Type B pancreatic cell (in vitro differentiated cells): ENCODE results near the gene DUSP22. TPM values are rescaled to one million over a fixed set of nuclear protein-coding genes. Genes with fewer than 3 reads are reported as not detected.
"Not testable (repeated sequence)": the region's sequence is repeated elsewhere in the genome, so short reads cannot be mapped to it uniquely, and the experiment has no call there.

Source experiments
- DNase-seq: peaks from one replicate; pipeline ENCODE4 v3.0.0; 2021; ENCODE audit warnings: mixed read lengths; ENCODE audit not compliant: unreplicated experiment; ENCODE audit errors: extremely low spot score
- H3K27ac Mint-ChIP-seq: 2 replicates; pipeline ENCODE4 v1.8.0; 2021; ENCODE audit warnings: mild to moderate bottlenecking, mixed read lengths
- H3K27me3 Mint-ChIP-seq: 2 replicates; pipeline ENCODE4 v1.8.0; 2021; ENCODE audit warnings: mixed read lengths
- H3K36me3 Mint-ChIP-seq: 2 replicates; pipeline ENCODE4 v1.8.0; 2021; ENCODE audit warnings: mixed read lengths
- H3K4me1 Mint-ChIP-seq: one replicate; pipeline ENCODE4 v1.8.0; 2021; ENCODE audit warnings: mixed read lengths; ENCODE audit not compliant: unreplicated experiment
- H3K4me3 Mint-ChIP-seq: 2 replicates; pipeline ENCODE4 v1.8.0; 2021; ENCODE audit warnings: mild to moderate bottlenecking, mixed read lengths
- H3K9me3 Mint-ChIP-seq: 2 replicates; pipeline ENCODE4 v1.8.0; 2021; ENCODE audit warnings: mixed read lengths
- total RNA-seq: library from RNA; stranded (reverse); gene quantifications from 2 replicates; pipeline ENCODE4 v1.2.1, GENCODE V29; 2021; ENCODE audit warnings: low replicate concordance
- TF ChIP-seq, protein P1 (sequence below): fragments of 200-600 bp; sonication (generic); conservative IDR thresholded peaks from 2 replicates; pipeline ENCODE4 v1.5.0; 2021; ENCODE audit warnings: antibody characterized with exemption, mild to moderate bottlenecking

Gene DUSP22
- total RNA-seq, 1 donor from 2014 or later, result 25.0 TPM

- H3K27me3 Mint-ChIP-seq, result peaks cover 33% of the 10 kb centered on the region
- H3K27ac Mint-ChIP-seq, result no peak overlapping the region
- TF ChIP-seq, protein P1, sequence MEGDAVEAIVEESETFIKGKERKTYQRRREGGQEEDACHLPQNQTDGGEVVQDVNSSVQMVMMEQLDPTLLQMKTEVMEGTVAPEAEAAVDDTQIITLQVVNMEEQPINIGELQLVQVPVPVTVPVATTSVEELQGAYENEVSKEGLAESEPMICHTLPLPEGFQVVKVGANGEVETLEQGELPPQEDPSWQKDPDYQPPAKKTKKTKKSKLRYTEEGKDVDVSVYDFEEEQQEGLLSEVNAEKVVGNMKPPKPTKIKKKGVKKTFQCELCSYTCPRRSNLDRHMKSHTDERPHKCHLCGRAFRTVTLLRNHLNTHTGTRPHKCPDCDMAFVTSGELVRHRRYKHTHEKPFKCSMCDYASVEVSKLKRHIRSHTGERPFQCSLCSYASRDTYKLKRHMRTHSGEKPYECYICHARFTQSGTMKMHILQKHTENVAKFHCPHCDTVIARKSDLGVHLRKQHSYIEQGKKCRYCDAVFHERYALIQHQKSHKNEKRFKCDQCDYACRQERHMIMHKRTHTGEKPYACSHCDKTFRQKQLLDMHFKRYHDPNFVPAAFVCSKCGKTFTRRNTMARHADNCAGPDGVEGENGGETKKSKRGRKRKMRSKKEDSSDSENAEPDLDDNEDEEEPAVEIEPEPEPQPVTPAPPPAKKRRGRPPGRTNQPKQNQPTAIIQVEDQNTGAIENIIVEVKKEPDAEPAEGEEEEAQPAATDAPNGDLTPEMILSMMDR, result no peak
- no peak for DNase-seq
- no peaks in the 10 kb centered on the region for H3K4me1 Mint-ChIP-seq
- no peaks in the 10 kb centered on the region for H3K36me3 Mint-ChIP-seq
- H3K9me3 Mint-ChIP-seq, result peaks cover 4% of the 10 kb centered on the region
- no peak overlapping the region for H3K4me3 Mint-ChIP-seq
Observed at GRCh38 chr6:370555-370954, 78.3 kb downstream of the DUSP22 start.

DNA sequence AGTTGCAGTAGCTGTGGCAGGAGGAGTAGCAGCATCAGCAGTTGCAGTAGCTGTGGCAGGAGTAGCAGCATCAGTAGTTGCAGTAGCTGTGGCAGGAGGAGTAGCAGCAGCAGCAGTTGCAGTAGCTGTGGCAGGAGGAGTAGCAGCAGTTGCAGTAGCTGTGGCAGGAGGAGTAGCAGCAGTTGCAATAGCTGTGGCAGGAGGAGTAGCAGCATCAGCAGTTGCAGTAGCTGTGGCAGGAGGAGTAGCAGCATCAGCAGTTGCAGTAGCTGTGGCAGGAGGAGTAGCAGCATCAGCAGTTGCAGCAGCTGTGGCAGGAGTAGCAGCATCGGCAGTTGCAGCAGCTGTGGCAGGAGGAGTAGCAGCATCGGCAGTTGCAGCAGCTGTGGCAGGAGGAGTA is 79.6 kb downstream of the DUSP22 start:
- not testable (repeated sequence) for H3K9me3 Mint-ChIP-seq, DNase-seq, H3K36me3 Mint-ChIP-seq, H3K27ac Mint-ChIP-seq, H3K4me1 Mint-ChIP-seq, H3K4me3 Mint-ChIP-seq
- peaks cover 33% of the 10 kb centered on the region for H3K27me3 Mint-ChIP-seq

GRCh38 chr6:372336-372911 is 80.1 kb downstream of the DUSP22 start:
- peaks cover 8% of the 10 kb centered on the region for H3K9me3 Mint-ChIP-seq

DNA sequence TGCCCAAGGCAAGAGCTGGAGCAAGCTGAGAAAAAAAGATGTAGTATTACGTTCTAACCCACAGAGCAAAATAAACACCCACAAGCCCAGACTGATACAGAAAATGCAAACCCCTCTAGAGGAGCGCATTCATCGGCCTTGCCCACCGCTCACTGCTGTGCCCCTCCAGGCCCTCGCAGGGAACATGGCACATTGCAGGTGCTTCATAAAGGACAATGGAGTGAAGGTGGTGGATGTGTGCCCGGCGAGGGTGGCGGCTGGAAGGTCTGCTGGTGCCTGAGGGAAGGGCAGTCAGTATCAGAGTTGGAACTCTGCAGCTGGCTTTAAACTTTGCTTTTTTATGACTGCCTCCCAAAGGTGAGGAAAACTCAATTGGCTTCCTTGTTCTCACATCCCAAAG is 80.7 kb downstream of the DUSP22 start:
- no peaks in the 10 kb centered on the region for H3K36me3 Mint-ChIP-seq
- H3K4me1 Mint-ChIP-seq, result no peaks in the 10 kb centered on the region

More at GRCh38 chr6:372336-372911, 80.1 kb downstream of the DUSP22 start:
- TF ChIP-seq, protein P1, result no peak
- Mint-ChIP-seq H3K27me3 (peaks cover 28% of the 10 kb centered on the region), H3K4me1 (no peaks in the 10 kb centered on the region), H3K4me3 (no peak overlapping the region), H3K27ac (no peak overlapping the region), H3K36me3 (no peaks in the 10 kb centered on the region)
- no peak for DNase-seq

DNA sequence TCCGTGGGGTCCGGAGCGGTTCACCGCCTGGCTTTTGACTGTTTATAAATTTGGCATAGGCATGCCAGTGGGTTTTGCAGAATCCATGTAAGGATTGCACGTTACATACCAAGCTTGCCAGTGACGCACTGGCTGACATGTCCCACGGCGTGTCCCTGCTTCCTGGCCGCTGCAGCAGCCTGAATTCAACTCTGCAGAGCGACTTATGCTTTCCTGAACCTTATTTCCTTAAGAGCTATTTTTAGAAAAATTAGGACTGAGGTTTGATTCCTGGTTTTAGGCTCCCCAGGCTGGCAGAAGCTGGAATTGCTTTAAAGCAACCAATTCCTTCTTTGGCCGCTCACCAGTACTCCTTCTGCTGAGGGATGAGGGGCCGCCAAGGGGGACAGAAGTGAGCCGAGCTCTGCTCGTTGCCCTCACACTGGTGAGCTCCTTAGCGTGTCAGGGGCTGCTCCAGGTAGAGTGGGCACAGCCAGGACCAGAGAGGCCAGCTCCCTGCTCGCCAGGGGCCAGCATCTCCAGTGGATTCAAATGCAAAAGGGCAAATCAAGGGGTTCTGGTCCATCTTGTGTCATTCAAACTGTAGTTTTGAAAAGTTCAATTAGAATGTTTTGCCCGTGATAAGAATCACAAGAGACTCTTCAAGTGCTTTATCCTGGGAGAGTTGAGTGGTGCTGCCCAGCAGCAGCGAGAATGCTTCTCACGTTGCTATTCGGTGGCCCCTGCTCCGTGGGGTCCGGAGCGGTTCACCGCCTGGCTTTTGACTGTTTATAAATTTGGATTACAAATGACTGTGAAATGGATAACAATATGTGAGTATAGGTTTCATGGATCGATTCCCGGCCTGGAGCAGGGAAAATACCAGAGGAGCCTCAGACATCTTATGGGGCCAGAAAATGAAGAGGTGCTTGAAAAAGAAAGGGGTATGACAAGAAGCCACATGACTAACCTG is 81.8 kb downstream of the DUSP22 start:
- TF ChIP-seq, protein P1, result no peak
- Mint-ChIP-seq H3K36me3 (no peaks in the 10 kb centered on the region), H3K27me3 (peaks cover 23% of the 10 kb centered on the region), H3K27ac (no peak overlapping the region), H3K9me3 (peaks cover 8% of the 10 kb centered on the region), H3K4me1 (no peaks in the 10 kb centered on the region), H3K4me3 (no peak overlapping the region)
- no peak for DNase-seq

More for the DNA sequence above, 80.7 kb downstream of the DUSP22 start:
- DNase-seq, result no peak
- peaks cover 23% of the 10 kb centered on the region for H3K27me3 Mint-ChIP-seq
- H3K27ac Mint-ChIP-seq, result no peak overlapping the region
- no peak overlapping the region for H3K4me3 Mint-ChIP-seq
- TF ChIP-seq, protein P1, result no peak
- H3K9me3 Mint-ChIP-seq, result peaks cover 8% of the 10 kb centered on the region

DNA sequence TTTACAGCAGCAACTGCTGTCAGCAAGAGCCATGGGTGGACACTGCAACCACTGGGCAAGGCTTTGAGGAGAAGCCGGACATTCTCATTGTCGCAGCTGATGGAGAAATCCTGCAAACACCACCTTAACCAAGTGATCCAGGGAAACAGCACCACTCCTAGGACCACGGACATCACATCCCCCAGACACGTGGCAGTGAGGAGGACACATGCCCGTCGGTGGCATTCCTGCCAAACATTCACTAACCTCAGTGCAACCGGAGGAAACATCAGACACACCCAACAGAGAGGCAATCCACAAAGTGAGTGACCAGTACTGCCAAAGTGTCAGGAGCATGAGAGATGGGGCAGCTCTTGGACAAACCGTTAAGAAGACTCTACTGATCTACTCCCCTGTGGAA is 82.7 kb downstream of the DUSP22 start:
- no peaks in the 10 kb centered on the region for H3K36me3 Mint-ChIP-seq
- H3K9me3 Mint-ChIP-seq, result peaks cover 8% of the 10 kb centered on the region
- H3K4me3 Mint-ChIP-seq, result no peak overlapping the region
- TF ChIP-seq, protein P1, result no peak
- no peak overlapping the region for H3K27ac Mint-ChIP-seq
- peaks cover 18% of the 10 kb centered on the region for H3K27me3 Mint-ChIP-seq
- DNase-seq, result no peak
- H3K4me1 Mint-ChIP-seq, result no peaks in the 10 kb centered on the region
